Measurements from ENCODE around the gene ATP8B4. TPM values are rescaled to one million over a fixed set of nuclear protein-coding genes. Genes with fewer than 3 reads are reported as not detected.

ATP8B4 gene
- polyA plus RNA-seq, 1 experiment, result 1.0 TPM

- Histone ChIP-seq H3K9me3 (ENCODE audit: control insufficient read depth, insufficient read depth, low read length) (no peaks in the 10 kb centered on the region), H3K4me3 (ENCODE audit: low read depth, low read length) (no peak overlapping the region), H3K27me3 (ENCODE audit: control insufficient read depth, insufficient read depth, low read length) (no peaks in the 10 kb centered on the region), H3K27ac (ENCODE audit: low read depth, low read length) (no peak overlapping the region)
- TF ChIP-seq CTCF (IDR thresholded peaks at IDR 0.05; ENCODE audit: low read depth, low read length), result no peak
- ChIA-PET CTCF (interaction anchor here (2.0 kb wide), 1 partner anchor 13 kb away, joined by 7 read pairs; no protein-coding TSS in a partner anchor), POLR2A (no interaction called here)
- DNase-seq (ENCODE audit: low read depth, low spot score), result no peak
These were observed 102.1 kb downstream of the ATP8B4 start for GRCh38 chr15:50016951-50017350.

- Histone ChIP-seq H3K9me3 (ENCODE audit: control insufficient read depth, insufficient read depth, low read length) (no peaks in the 10 kb centered on the region), H3K27me3 (ENCODE audit: control insufficient read depth, insufficient read depth, low read length) (no peaks in the 10 kb centered on the region), H3K27ac (ENCODE audit: low read depth, low read length) (no peak overlapping the region), H3K4me3 (ENCODE audit: low read depth, low read length) (no peak overlapping the region)
- DNase-seq (ENCODE audit: low read depth, low spot score), result no peak
- ChIA-PET CTCF (interaction anchor here (1.5 kb wide), 1 partner anchor 9 kb away, joined by 5 read pairs; no protein-coding TSS in a partner anchor), POLR2A (no interaction called here)
- no peak for TF ChIP-seq CTCF (IDR thresholded peaks at IDR 0.05; ENCODE audit: low read depth, low read length)
These were observed 106.2 kb downstream of the ATP8B4 start for GRCh38 chr15:50012790-50013189.

- ChIA-PET CTCF (interaction anchor here (1.2 kb wide), 1 partner anchor 774 kb away, joined by 3 read pairs; no protein-coding TSS in a partner anchor), POLR2A (no interaction called here)
- Histone ChIP-seq H3K4me3 (ENCODE audit: low read depth, low read length) (no peak overlapping the region), H3K27me3 (ENCODE audit: control insufficient read depth, insufficient read depth, low read length) (no peaks in the 10 kb centered on the region), H3K9me3 (ENCODE audit: control insufficient read depth, insufficient read depth, low read length) (no peaks in the 10 kb centered on the region), H3K27ac (ENCODE audit: low read depth, low read length) (no peak overlapping the region)
- DNase-seq (ENCODE audit: low read depth, low spot score), result no peak
- no peak for TF ChIP-seq CTCF (IDR thresholded peaks at IDR 0.05; ENCODE audit: low read depth, low read length)
These were observed 109.4 kb downstream of the ATP8B4 start for GRCh38 chr15:50009634-50010033.

- ChIA-PET CTCF (interaction anchor here (0.6 to 3.8 kb wide), 35 partner anchors 9 to 1645 kb away, joined by 3 to 25 read pairs (median 4); partner anchors contain the start of gene FGF7), POLR2A (interaction anchor here (0.6 to 1.6 kb wide), 3 partner anchors 13 to 581 kb away, joined by 3 to 9 read pairs (median 4); partner anchors contain the start of genes DTWD1, FAM227B and FGF7)
- TF ChIP-seq CTCF (IDR thresholded peaks at IDR 0.05; ENCODE audit: low read depth, low read length), result peak; percentile 89
- Histone ChIP-seq H3K27me3 (ENCODE audit: control insufficient read depth, insufficient read depth, low read length) (no peaks in the 10 kb centered on the region), H3K9me3 (ENCODE audit: control insufficient read depth, insufficient read depth, low read length) (no peaks in the 10 kb centered on the region), H3K4me3 (ENCODE audit: low read depth, low read length) (no peak overlapping the region), H3K27ac (ENCODE audit: low read depth, low read length) (no peak overlapping the region)
- peak; percentile 70 for DNase-seq (ENCODE audit: low read depth, low spot score)
These were observed 115.2 kb downstream of the ATP8B4 start for GRCh38 chr15:50003786-50004334.

- POLR2A ChIA-PET, result interaction anchor here (0.6 to 1.4 kb wide), 3 partner anchors 11 to 371 kb away, joined by 3 to 9 read pairs (median 4); partner anchors contain the start of genes DTWD1 and FAM227B
- no peak for TF ChIP-seq CTCF (IDR thresholded peaks at IDR 0.05; ENCODE audit: low read depth, low read length)
- H3K9me3 ChIP-seq (ENCODE audit: control insufficient read depth, insufficient read depth, low read length), result no peaks in the 10 kb centered on the region
- no peak for DNase-seq (ENCODE audit: low read depth, low spot score)
- no peak overlapping the region for H3K27ac ChIP-seq (ENCODE audit: low read depth, low read length)
- CTCF ChIA-PET, result interaction anchor here (1.0 to 3.8 kb wide), 2 partner anchors 12 to 60 kb away, joined by 6 to 17 read pairs; no protein-coding TSS in a partner anchor
- no peaks in the 10 kb centered on the region for H3K27me3 ChIP-seq (ENCODE audit: control insufficient read depth, insufficient read depth, low read length)
- H3K4me3 ChIP-seq (ENCODE audit: low read depth, low read length), result no peak overlapping the region
These were observed 127.4 kb downstream of the ATP8B4 start for GRCh38 chr15:49991587-49991986.
